HFFc6 (cell line): ENCODE results near the gene PLXDC2. TPM values are rescaled to one million over a fixed set of nuclear protein-coding genes. Genes with fewer than 3 reads are reported as not detected.
A peak's percentile ranks its signal among the peaks of the same experiment; 100 is the strongest.

Experiments used
- DNase-seq: peaks from one replicate; pipeline ENCODE4 v3.0.0-alpha.2; 2018
- H3K27ac Mint-ChIP-seq: 2 replicates; pipeline ENCODE4 v1.8.0; 2020; ENCODE audit warnings: mild to moderate bottlenecking, mixed read lengths
- H3K27me3 Mint-ChIP-seq: 2 replicates; pipeline ENCODE4 v1.8.0; 2021; ENCODE audit warnings: mild to moderate bottlenecking, moderate library complexity, mixed read lengths; ENCODE audit not compliant: insufficient read depth
- H3K36me3 Mint-ChIP-seq: 2 replicates; pipeline ENCODE4 v1.8.0; 2021; ENCODE audit warnings: low read depth, mixed read lengths
- H3K4me1 Mint-ChIP-seq: 2 replicates; pipeline ENCODE4 v1.8.0; 2020; ENCODE audit warnings: low read depth, mixed read lengths
- H3K4me3 Mint-ChIP-seq: 2 replicates; pipeline ENCODE4 v1.8.0; 2020; ENCODE audit warnings: mild to moderate bottlenecking, moderate library complexity, mixed read lengths
- H3K9me3 Mint-ChIP-seq: 2 replicates; pipeline ENCODE4 v1.8.0; 2020; ENCODE audit warnings: mild to moderate bottlenecking, mixed read lengths
- total RNA-seq, 6 experiments: library from RNA; stranded (reverse); fragmentation: NEBNext Ultra II Directional; extraction: Animal tissue kit (Norgen Biotek cat#: 25700); gene quantifications; 2 replicates in 1 of 6; 3 replicates in 5 of 6; pipeline ENCODE4 v1.2.3, GENCODE V29; 2021
- TF ChIP-seq, protein P1 (sequence below): fragments of 200-600 bp; sonication (generic); IDR thresholded peaks from 2 replicates; pipeline ENCODE4 v1.5.0; 2021; ENCODE audit warnings: antibody characterized with exemption, mild to moderate bottlenecking

PLXDC2 gene
- total RNA-seq, 6 experiments from 2014 or later: 0.17 to 2.3 (median 0.36) TPM

DNA sequence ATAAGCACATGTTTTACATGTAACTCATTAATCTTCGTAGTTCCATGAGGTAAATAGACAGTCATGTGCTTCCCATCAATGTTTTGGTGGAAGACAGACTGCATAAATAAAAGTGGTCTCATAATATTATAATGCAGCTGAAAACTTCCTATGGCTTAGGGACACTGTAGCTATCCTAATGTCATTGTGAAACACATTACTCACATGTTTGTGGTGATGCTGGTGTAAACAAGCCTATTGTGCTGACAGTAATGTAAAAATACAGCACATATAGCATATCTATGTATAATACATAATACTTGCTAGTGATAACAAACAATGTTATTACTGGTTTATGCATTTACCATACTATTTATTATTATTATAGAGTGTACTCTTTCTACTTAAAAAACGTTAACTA, 37.2 kb upstream of the PLXDC2 start:
- Mint-ChIP-seq H3K27me3 (no peaks in the 10 kb centered on the region), H3K4me1 (no peaks in the 10 kb centered on the region), H3K36me3 (no peaks in the 10 kb centered on the region), H3K27ac (no peak overlapping the region), H3K4me3 (no peak overlapping the region), H3K9me3 (peaks cover 4% of the 10 kb centered on the region; the same call in 1 of the 2 replicates)
- TF ChIP-seq, protein P1, sequence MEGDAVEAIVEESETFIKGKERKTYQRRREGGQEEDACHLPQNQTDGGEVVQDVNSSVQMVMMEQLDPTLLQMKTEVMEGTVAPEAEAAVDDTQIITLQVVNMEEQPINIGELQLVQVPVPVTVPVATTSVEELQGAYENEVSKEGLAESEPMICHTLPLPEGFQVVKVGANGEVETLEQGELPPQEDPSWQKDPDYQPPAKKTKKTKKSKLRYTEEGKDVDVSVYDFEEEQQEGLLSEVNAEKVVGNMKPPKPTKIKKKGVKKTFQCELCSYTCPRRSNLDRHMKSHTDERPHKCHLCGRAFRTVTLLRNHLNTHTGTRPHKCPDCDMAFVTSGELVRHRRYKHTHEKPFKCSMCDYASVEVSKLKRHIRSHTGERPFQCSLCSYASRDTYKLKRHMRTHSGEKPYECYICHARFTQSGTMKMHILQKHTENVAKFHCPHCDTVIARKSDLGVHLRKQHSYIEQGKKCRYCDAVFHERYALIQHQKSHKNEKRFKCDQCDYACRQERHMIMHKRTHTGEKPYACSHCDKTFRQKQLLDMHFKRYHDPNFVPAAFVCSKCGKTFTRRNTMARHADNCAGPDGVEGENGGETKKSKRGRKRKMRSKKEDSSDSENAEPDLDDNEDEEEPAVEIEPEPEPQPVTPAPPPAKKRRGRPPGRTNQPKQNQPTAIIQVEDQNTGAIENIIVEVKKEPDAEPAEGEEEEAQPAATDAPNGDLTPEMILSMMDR: no peak
- DNase-seq: no peak

DNA sequence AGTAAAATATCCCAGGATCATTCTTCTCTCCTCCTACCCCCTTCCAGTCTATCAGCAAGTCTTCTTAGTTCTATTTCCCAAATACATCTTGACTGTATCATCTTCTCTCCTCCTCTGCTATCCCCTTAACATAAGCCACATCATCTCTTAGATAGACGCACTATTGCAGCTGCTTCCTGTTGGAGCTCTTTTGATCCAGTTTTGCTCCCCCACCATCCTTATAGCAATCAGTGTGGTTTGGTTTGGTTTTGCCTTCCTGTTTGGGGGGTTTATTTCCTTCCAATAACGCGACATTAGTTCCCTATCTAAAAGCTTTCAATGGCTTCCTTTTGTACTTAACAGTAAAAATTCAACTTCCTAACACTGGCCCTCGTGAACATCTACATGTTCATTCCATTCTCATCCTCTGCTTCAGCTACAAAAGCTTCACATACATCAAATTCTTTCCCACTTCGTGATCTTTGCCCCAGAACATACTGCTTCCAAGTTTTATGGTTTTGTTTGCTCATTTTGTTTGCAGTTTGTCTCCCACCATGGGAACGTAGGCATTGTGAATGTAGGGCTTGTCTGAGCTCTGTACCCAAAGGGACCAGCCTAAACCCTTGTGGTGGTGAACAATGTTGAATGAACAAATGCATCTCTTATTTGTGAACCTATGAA, 33.7 kb upstream of the PLXDC2 start:
- H3K27me3 Mint-ChIP-seq: no peaks in the 10 kb centered on the region; the same call in 1 of the 2 replicates
- no peaks in the 10 kb centered on the region for H3K4me1 Mint-ChIP-seq
- TF ChIP-seq, protein P1: no peak
- H3K9me3 Mint-ChIP-seq: no peaks in the 10 kb centered on the region
- H3K4me3 Mint-ChIP-seq: no peak overlapping the region
- no peaks in the 10 kb centered on the region for H3K36me3 Mint-ChIP-seq
- no peak overlapping the region for H3K27ac Mint-ChIP-seq
- DNase-seq: no peak

DNA sequence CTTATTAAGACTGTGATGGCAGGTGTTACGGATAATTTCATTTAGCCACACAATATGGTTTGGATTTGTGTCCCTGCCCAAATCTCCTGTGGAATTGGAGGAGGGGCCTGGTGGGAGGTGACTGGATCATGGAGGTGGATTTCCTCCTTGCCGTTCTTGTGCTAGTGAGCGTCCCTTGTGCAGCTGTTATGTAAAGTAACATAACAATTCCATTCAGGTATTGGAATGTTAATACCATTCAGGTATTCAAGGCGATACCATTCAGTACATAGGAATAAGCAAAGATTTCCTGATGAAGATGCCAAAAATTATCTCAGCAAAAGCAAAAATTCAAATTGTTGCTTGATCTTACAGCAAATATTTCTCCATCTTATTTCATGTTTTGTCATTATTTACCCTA, 32.5 kb upstream of the PLXDC2 start:
- no peaks in the 10 kb centered on the region; the same call in 1 of the 2 replicates for H3K27me3 Mint-ChIP-seq
- no peaks in the 10 kb centered on the region for H3K9me3 Mint-ChIP-seq
- TF ChIP-seq, protein P1: no peak
- H3K27ac Mint-ChIP-seq: no peak overlapping the region
- no peak for DNase-seq
- no peaks in the 10 kb centered on the region for H3K4me1 Mint-ChIP-seq
- no peaks in the 10 kb centered on the region for H3K36me3 Mint-ChIP-seq
- no peak overlapping the region for H3K4me3 Mint-ChIP-seq

DNA sequence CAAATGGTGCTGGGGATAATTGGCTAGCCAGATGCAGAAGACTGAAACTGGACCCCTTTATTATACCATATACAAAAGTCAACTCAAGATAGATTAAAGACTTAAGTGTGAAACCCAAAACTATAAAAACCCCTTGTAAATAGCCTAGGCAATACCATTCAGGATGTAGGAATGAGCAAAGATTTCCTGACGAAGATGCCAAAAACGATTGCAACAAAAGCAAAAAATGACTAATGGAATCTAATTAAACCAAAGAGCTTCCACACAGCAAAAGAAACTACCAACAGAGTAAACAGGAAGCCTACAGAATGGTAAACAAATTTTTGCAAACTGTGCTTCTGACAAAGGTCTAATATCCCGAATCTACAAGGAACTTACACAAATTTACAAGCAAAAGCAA, 30.9 kb upstream of the PLXDC2 start:
- TF ChIP-seq, protein P1: no peak
- Mint-ChIP-seq H3K36me3 (no peaks in the 10 kb centered on the region), H3K4me3 (no peak overlapping the region), H3K9me3 (no peaks in the 10 kb centered on the region), H3K4me1 (no peaks in the 10 kb centered on the region), H3K27me3 (no peaks in the 10 kb centered on the region; the same call in 1 of the 2 replicates), H3K27ac (no peak overlapping the region)
- no peak for DNase-seq

DNA sequence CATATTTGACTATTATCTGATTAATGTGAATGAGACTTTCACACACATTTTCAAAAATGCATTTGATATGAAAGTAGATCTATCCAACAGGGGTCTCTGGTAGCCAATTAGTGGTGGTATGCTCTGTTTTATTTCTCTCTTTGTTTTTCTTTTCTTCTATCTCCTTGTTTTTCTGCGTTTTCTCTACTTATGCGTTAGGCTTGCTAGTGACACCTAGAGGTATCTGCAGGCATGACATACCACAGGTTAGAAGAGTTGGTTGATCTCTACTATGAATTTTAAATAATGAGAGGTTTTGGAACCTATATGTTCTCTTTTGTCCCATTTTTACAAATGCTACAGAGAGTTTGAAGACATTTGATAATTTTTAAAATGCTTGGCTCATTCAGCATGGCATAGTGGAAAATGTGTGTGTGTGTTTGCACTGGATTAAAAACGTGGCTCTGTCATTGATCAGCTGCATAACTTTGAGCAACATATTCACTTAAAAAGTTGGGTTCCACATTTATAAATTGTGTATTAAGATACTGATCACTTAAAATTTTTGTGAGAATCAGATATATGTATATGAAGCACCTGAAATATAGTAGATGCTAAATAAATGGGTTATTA, 28.1 kb upstream of the PLXDC2 start:
- no peak overlapping the region for H3K4me3 Mint-ChIP-seq
- no peak overlapping the region for H3K27ac Mint-ChIP-seq
- TF ChIP-seq, protein P1: peak; percentile 88
- peak; percentile 25 for DNase-seq
- H3K36me3 Mint-ChIP-seq: no peaks in the 10 kb centered on the region
- H3K4me1 Mint-ChIP-seq: no peaks in the 10 kb centered on the region
- no peaks in the 10 kb centered on the region; the same call in none of the 2 replicates for H3K27me3 Mint-ChIP-seq
- H3K9me3 Mint-ChIP-seq: no peaks in the 10 kb centered on the region
